Keratinocyte (primary cell): ENCODE results near the gene RAB11FIP4. TPM values are rescaled to one million over a fixed set of nuclear protein-coding genes. Genes with fewer than 3 reads are reported as not detected.

ENCODE experiments used
- DNase-seq: peaks from one replicate; pipeline ENCODE4 v3.0.0-alpha.2; 2011; ENCODE audit warnings: low read depth, missing footprints, low spot score
- FAIRE-seq: peaks from 2 replicates; lab custom pipeline; 2011; peaks lifted over from hg19 to GRCh38; lab: Jason Lieb, UNC
- H2AFZ ChIP-seq: 2 replicates; pipeline ENCODE4 v1.6.0; 2012; ENCODE audit warnings: low read length, control low read depth, inconsistent platforms; ENCODE audit not compliant: control insufficient read depth
- H3K27ac ChIP-seq: 2 replicates; pipeline ENCODE4 v1.5.1; 2011; ENCODE audit warnings: low read length; ENCODE audit not compliant: control insufficient read depth, insufficient read depth
- H3K27me3 ChIP-seq: 3 replicates; pipeline ENCODE4 v1.6.0; 2011; ENCODE audit warnings: low read length; ENCODE audit not compliant: control insufficient read depth, insufficient read depth; ENCODE audit errors: extremely low read depth
- H3K36me3 ChIP-seq, 2 experiments: 2 replicates in 1 of 2; 3 replicates in 1 of 2; pipeline ENCODE4 v1.5.1; 2011; ENCODE audit warnings: low read length in 2 of 2, mild to moderate bottlenecking in 1 of 2; ENCODE audit not compliant: control insufficient read depth in 2 of 2, insufficient read depth in 2 of 2; ENCODE audit errors: extremely low read depth in 1 of 2
- H3K4me1 ChIP-seq: 3 replicates; pipeline ENCODE4 v1.5.1; 2011; ENCODE audit warnings: low read length; ENCODE audit not compliant: control insufficient read depth, insufficient read depth; ENCODE audit errors: extremely low read depth
- H3K4me2 ChIP-seq: 3 replicates; pipeline ENCODE4 v1.6.0; 2011; ENCODE audit warnings: low read depth, low read length; ENCODE audit not compliant: control insufficient read depth, insufficient read depth; ENCODE audit errors: extremely low read depth
- H3K4me3 ChIP-seq, 3 experiments: fragments of 200-600 bp in 1 of 3; sonication (generic) in 1 of 3; 2 replicates in 2 of 3; 3 replicates in 1 of 3; pipeline ENCODE4 v1.5.1; 2011 to 2016; ENCODE audit warnings: low read length in 3 of 3, mild to moderate bottlenecking in 3 of 3, control low read depth in 2 of 3, inconsistent platforms in 1 of 3, low read depth in 1 of 3, mixed read lengths in 1 of 3, mixed run types in 1 of 3, moderate library complexity in 1 of 3; ENCODE audit not compliant: control insufficient read depth in 2 of 3, insufficient read depth in 2 of 3; ENCODE audit errors: extremely low read depth in 1 of 3
- H3K79me2 ChIP-seq: 2 replicates; pipeline ENCODE4 v1.6.0; 2012; ENCODE audit warnings: low read length; ENCODE audit not compliant: control insufficient read depth, insufficient read depth
- H3K9ac ChIP-seq: 3 replicates; pipeline ENCODE4 v1.6.0; 2011; ENCODE audit warnings: low read length; ENCODE audit not compliant: control insufficient read depth, insufficient read depth; ENCODE audit errors: extremely low read depth
- H3K9me1 ChIP-seq: 3 replicates; pipeline ENCODE4 v1.6.0; 2011; ENCODE audit warnings: low read length; ENCODE audit not compliant: control insufficient read depth, insufficient read depth; ENCODE audit errors: extremely low read depth
- H3K9me3 ChIP-seq: 2 replicates; pipeline ENCODE4 v1.5.1; 2012; ENCODE audit warnings: low read depth, low read length; ENCODE audit not compliant: control insufficient read depth
- H4K20me1 ChIP-seq: 3 replicates; pipeline ENCODE4 v1.6.0; 2011; ENCODE audit warnings: low read length; ENCODE audit not compliant: control insufficient read depth, insufficient read depth; ENCODE audit errors: extremely low read depth
- EZH2 ChIP-seq: IDR thresholded peaks from one replicate; pipeline ENCODE4 v1.6.1; 2012; ENCODE audit warnings: inconsistent platforms, mild to moderate bottlenecking, low read length, moderate library complexity
- dilution Hi-C: fragments of 300-500 bp; cut with MboI; formaldehyde crosslinking; loops from one replicate; pipeline ENCODE4 v1.7.0; 2020; ENCODE audit warnings: low sequenced_read_pairs; ENCODE audit not compliant: extremely low pct_ligation_motif_present
- polyA plus RNA-seq, 5 experiments: library from polyadenylated mRNA; depleted of rRNA in 3 of 5; stranded (reverse) in 3 of 5; stranded (forward) in 1 of 5; unstranded in 1 of 5; fragments of >200 nt; gene quantifications; 1 replicate in 1 of 5; 2 replicates in 3 of 5; 3 replicates in 1 of 5; pipeline versions ENCODE4 v1.2.1 to v1.2.3, GENCODE V29; 2011 to 2012; ENCODE audit warnings: missing spikeins in 2 of 5, low read depth in 1 of 5, low replicate concordance in 1 of 5
- TF ChIP-seq, protein P1 (sequence below), 3 experiments: IDR thresholded peaks in 1 of 3; conservative IDR thresholded peaks in 1 of 3; optimal IDR thresholded peaks in 1 of 3; 2 replicates in 2 of 3; 3 replicates in 1 of 3; pipeline versions ENCODE3 to v1.5.1; 2011; ENCODE audit warnings: low read length in 3 of 3, mild to moderate bottlenecking in 3 of 3, moderate library complexity in 2 of 3, control low read depth in 1 of 3, inconsistent platforms in 1 of 3; ENCODE audit not compliant: insufficient read depth in 2 of 3; ENCODE audit errors: extremely low read depth in 1 of 3

Gene RAB11FIP4
- polyA plus RNA-seq, 1 donor (not counting 4 experiments of a cell fraction or from before 2014, with no cell fraction given): 9.1 TPM

DNA sequence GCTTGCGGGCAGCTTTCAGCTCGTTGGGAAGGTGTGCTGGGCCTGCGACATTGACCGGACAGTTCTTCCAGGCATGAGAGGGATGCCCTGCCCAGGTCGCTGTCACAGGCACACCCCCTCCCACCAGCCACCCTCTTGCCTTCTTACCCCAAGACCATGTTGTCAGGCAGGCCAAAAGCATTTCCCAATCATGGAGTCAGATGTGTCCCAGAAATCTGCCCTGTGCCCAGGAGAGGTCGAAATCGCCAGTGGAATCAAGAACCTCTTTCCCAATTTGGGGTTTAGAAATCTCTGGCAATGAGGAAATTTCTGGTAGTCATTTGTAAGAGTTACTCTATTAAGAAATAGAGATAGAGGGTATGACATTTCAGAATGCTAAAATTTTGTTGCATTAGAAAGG is 177.1 kb downstream of the RAB11FIP4 start:
- Histone ChIP-seq H3K79me2 (peaks cover 49% of the 10 kb centered on the region), H4K20me1 (peaks cover 4% of the 10 kb centered on the region), H3K36me3 (peaks cover 3 to 6% of the 10 kb centered on the region in 2 experiments), H3K9me3 (no peaks in the 10 kb centered on the region), H2AFZ (no peak overlapping the region), H3K9me1 (no peaks in the 10 kb centered on the region), H3K4me2 (no peak overlapping the region), H3K27me3 (no peaks in the 10 kb centered on the region), H3K4me3 (no peak overlapping the region), H3K4me1 (peaks cover 38% of the 10 kb centered on the region), H3K27ac (no peak overlapping the region), H3K9ac (no peak overlapping the region)
- DNase-seq (no peak), FAIRE-seq (no peak)
- TF ChIP-seq, protein P1, sequence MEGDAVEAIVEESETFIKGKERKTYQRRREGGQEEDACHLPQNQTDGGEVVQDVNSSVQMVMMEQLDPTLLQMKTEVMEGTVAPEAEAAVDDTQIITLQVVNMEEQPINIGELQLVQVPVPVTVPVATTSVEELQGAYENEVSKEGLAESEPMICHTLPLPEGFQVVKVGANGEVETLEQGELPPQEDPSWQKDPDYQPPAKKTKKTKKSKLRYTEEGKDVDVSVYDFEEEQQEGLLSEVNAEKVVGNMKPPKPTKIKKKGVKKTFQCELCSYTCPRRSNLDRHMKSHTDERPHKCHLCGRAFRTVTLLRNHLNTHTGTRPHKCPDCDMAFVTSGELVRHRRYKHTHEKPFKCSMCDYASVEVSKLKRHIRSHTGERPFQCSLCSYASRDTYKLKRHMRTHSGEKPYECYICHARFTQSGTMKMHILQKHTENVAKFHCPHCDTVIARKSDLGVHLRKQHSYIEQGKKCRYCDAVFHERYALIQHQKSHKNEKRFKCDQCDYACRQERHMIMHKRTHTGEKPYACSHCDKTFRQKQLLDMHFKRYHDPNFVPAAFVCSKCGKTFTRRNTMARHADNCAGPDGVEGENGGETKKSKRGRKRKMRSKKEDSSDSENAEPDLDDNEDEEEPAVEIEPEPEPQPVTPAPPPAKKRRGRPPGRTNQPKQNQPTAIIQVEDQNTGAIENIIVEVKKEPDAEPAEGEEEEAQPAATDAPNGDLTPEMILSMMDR (optimal IDR thresholded peaks at IDR 0.05 in 1 of 3, IDR thresholded peaks at IDR 0.05 in 1 of 3, conservative IDR thresholded peaks at IDR 0.05 in 1 of 3; ENCODE audit: extremely low read depth in 1 of 3, insufficient read depth in 2 of 3, low read length in 3 of 3): no peak
- TF ChIP-seq EZH2: no peak
- dilution Hi-C loops: no loop called here

DNA sequence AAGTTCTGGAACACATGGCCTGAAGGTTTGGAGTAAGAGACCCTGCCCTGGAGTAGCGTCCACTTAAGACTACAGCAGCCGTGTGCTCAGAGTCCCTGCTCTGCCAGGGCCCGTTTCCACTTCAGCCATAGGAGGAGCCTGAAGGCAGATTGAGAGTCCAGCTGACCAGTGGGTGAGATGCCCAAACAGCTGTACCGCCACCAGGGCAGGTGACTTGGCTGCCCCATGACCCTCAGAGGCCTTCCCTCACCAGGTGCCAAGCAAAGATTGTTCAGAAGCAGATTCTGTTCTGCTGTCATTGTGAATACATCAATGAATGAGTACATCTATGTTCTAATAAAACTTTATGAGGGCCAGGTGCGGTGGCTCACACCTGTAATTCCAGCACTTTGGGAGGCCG is 178.8 kb downstream of the RAB11FIP4 start:
- Histone ChIP-seq H2AFZ (no peak overlapping the region), H3K27ac (no peak overlapping the region), H3K36me3 (peaks cover 3 to 6% of the 10 kb centered on the region in 2 experiments), H3K4me1 (peaks cover 24% of the 10 kb centered on the region), H3K79me2 (peaks cover 38% of the 10 kb centered on the region), H3K4me3 (no peak overlapping the region), H3K9ac (no peak overlapping the region), H3K9me1 (no peaks in the 10 kb centered on the region), H4K20me1 (peaks cover 4% of the 10 kb centered on the region), H3K4me2 (no peak overlapping the region), H3K27me3 (no peaks in the 10 kb centered on the region), H3K9me3 (no peaks in the 10 kb centered on the region)
- no peak for DNase-seq
- dilution Hi-C loops: no loop called here
- FAIRE-seq: no peak
- TF ChIP-seq, protein P1 (optimal IDR thresholded peaks at IDR 0.05 in 1 of 3, IDR thresholded peaks at IDR 0.05 in 1 of 3, conservative IDR thresholded peaks at IDR 0.05 in 1 of 3; ENCODE audit: extremely low read depth in 1 of 3, insufficient read depth in 2 of 3, low read length in 3 of 3): no peak
- TF ChIP-seq EZH2: no peak
